GM12865 (cell line): Measurements from ENCODE around the gene FBF1.
"Not testable (repeated sequence)": the region's sequence is repeated elsewhere in the genome, so short reads cannot be mapped to it uniquely, and the experiment has no call there.

Experiments
- DNase-seq: peaks from one replicate; pipeline ENCODE4 v3.0.0; 2010; ENCODE audit warnings: low read depth
- H3K4me3 ChIP-seq: 2 replicates; pipeline ENCODE4 v1.5.1; 2011; ENCODE audit warnings: mild to moderate bottlenecking, low read depth, low read length, control low read depth
- CTCF ChIP-seq: IDR thresholded peaks from 2 replicates; pipeline ENCODE4 v1.5.1; 2011; ENCODE audit warnings: low read length, control low read depth, low read depth, inconsistent platforms; ENCODE audit not compliant: insufficient read depth; ENCODE audit errors: missing control alignments

The FBF1 gene

DNA sequence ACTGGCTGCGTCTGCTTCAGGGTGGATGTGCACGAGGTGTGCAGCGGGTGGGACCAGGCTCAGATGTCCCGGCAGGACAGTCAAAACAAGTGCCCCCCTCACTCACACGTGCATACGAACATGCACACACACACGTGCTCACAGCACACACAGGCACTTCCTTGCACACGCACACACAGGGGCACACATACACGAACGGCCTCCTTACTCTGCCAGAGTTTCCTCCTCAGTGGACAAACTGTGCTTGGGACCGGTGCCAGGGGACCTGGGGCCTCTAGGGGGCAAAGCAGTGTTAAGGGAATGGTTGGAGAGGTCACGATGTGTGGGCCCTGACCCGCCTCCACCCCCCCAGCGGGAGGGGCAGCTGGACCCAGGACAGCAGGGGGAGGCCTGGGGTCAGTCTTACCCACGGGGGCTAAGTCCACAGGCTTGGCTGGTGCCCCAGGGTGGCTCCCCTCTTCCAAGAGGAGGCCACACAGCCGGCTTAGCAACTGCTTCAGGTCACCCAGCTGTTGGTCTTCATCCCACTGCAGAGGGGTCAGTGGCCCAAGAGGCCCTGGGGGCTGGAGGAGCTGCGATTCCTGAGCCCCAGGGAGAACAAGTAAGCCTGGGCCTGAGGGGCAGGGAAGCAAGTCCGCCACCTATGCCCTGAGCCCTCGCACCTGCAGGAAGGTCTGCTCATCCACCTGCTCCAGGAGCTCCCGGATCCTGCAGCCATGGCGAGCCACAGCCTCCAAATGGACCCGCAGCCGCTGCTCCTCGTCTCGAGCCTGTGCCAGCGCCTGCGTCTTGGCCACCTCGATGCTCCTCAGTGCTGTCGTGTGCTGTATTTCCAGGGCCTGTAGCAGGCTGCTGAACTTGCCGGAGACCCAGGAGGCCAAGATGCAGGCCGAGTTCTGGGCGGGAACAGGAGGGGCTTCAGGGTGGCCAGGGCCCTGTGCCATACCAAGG is 49.0 kb downstream of the FBF1 start:
- no peak for TF ChIP-seq CTCF
- no peak overlapping the region for H3K4me3 ChIP-seq
- no peak for DNase-seq

DNA sequence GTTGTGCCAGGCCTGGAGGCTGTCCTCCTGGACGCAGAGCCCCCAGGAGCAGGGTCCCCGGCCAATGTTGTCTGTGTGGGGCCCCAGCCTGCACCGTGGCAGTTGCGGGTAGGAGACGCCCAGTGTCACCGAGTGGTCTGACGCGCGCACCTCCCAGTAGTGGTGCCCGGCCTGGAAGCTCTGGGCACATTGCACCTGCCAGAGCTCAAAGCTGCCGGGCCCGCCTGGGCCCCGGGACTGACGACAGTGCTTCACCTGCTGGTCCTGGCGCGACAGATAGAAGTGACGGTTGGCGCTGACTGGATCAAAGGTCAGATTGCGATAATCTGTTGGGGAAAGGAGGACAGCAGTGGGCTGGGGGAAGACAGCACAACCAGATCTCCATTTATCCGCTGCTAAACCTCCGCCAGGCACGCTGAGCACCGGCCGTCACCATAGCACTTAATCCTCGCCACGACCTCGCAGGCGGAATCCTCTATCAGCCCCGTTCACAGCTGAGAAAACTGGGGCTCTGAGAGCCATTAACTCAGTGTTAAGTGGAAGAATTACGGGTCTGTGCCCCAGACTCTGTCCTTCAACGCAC is 49.7 kb downstream of the FBF1 start:
- DNase-seq, result no peak
- no peak for TF ChIP-seq CTCF
- H3K4me3 ChIP-seq, result no peak overlapping the region

GRCh38 chr17:75889454-75889853 is 51.4 kb downstream of the FBF1 start:
- DNase-seq, result no peak
- TF ChIP-seq CTCF, result no peak

DNA sequence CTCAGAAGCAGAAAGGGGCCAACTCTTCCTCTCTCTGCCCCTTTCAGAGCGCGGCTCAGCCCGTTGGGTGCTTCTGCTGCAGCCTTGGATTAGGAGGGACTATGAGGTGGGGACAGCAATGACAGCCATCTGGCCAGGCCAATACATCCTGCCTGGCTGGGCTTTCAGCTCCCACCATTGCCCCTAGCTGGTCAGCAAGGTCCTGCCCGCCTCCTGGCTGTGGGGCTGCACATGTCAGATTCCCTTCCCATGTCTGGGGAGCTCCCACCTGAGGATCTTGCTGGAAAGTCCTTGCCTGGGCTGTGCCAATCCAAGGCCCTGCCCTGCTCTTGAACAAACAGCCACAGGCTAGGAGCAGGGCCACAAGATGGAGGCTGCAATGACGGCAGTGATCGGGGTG is 52.4 kb downstream of the FBF1 start:
- no peak for DNase-seq
- H3K4me3 ChIP-seq, result no peak overlapping the region
- no peak for TF ChIP-seq CTCF

More at GRCh38 chr17:75889454-75889853, 51.4 kb downstream of the FBF1 start:
- no peak overlapping the region for H3K4me3 ChIP-seq

- DNase-seq, H3K4me3 ChIP-seq: not testable (repeated sequence)
Measured at GRCh38 chr17:75885860-75886259, 55.0 kb downstream of the FBF1 start.

GRCh38 chr17:75885431-75885830 is 55.4 kb downstream of the FBF1 start:
- no peak for TF ChIP-seq CTCF
- H3K4me3 ChIP-seq, result no peak overlapping the region
- no peak for DNase-seq

DNA sequence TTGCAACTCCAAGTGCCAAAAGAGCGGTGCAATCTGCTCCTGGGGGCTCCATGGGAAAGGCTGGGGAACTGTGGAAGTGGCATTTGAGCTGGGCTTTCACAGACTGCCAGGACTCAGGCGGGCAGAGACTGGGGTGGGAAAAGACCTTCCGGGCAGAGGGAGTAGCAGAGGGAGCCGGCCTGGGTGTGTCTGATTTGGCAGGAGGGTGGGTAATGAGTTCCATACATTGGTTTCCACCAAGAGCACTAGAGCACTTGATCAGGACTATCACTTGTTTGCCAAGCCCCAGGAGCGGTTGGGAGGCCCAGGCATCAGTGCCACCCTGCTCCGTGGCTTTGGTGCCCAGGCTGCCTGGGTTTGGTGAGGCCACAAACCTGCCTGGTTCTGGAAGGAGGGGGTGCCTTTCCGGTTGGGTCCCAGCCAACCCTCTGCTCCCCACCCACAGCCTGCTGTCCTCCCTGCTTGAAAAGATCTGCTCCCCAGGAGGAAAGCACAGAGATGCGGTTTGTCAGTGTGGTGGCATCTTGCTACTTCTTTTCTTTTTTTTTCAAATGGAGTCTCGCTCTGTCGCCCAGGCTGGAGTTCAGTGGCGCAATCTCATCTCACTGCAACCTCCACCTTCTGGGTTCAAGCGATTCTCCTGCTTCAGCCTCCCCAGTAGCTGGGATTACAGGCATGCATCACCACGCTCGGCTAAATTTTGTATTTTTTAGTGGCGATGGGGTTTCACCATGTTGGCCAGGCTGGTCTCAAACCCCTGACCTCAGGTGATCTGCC is 59.0 kb downstream of the FBF1 start:
- no peak for TF ChIP-seq CTCF
- H3K4me3 ChIP-seq, result no peak overlapping the region
- DNase-seq, result no peak
